Measurements from ENCODE around the gene PIEZO2.
A peak's percentile ranks its signal among the peaks of the same experiment; 100 is the strongest.

PIEZO2 gene

GRCh38 chr18:11064106-11064505 is 85.3 kb downstream of the PIEZO2 start:
- no peak for DNase-seq

GRCh38 chr18:11055721-11056120 is 93.6 kb downstream of the PIEZO2 start:
- no peak for DNase-seq

- DNase-seq = no peak
Measured at GRCh38 chr18:11054497-11054896, 94.9 kb downstream of the PIEZO2 start.

GRCh38 chr18:11053293-11053692 is 96.1 kb downstream of the PIEZO2 start:
- peak; percentile 21 for DNase-seq

GRCh38 chr18:11052800-11053199 is 96.6 kb downstream of the PIEZO2 start:
- DNase-seq = peak; percentile 42

- no peak for DNase-seq
Measured at GRCh38 chr18:11051462-11051861, 97.9 kb downstream of the PIEZO2 start.

- DNase-seq = no peak
Measured at GRCh38 chr18:11050966-11051365, 98.4 kb downstream of the PIEZO2 start.

- DNase-seq = no peak
Measured at GRCh38 chr18:11047817-11048216, 101.6 kb downstream of the PIEZO2 start.

- no peak for DNase-seq
Measured at GRCh38 chr18:11047156-11047555, 102.2 kb downstream of the PIEZO2 start.

- DNase-seq = no peak
Measured at GRCh38 chr18:11046140-11046539, 103.2 kb downstream of the PIEZO2 start.

- DNase-seq = no peak
Measured at GRCh38 chr18:11043694-11044093, 105.7 kb downstream of the PIEZO2 start.

GRCh38 chr18:11042247-11042646 is 107.1 kb downstream of the PIEZO2 start:
- no peak for DNase-seq

GRCh38 chr18:11040823-11041656 is 108.3 kb downstream of the PIEZO2 start:
- peak; percentile 32 for DNase-seq

GRCh38 chr18:11040359-11040758 is 109.0 kb downstream of the PIEZO2 start:
- DNase-seq = no peak

GRCh38 chr18:11037533-11038240 is 111.7 kb downstream of the PIEZO2 start:
- no peak for DNase-seq

- DNase-seq = no peak
Measured at GRCh38 chr18:11035814-11036495, 113.4 kb downstream of the PIEZO2 start.

- DNase-seq = no peak
Measured at GRCh38 chr18:11035376-11035775, 114.0 kb downstream of the PIEZO2 start.

GRCh38 chr18:11034884-11035283 is 114.5 kb downstream of the PIEZO2 start:
- DNase-seq = no peak

GRCh38 chr18:11033503-11033902 is 115.9 kb downstream of the PIEZO2 start:
- DNase-seq = no peak

GRCh38 chr18:11031966-11032365 is 117.4 kb downstream of the PIEZO2 start:
- DNase-seq = no peak

- no peak for DNase-seq
Measured at GRCh38 chr18:11029021-11029420, 120.3 kb downstream of the PIEZO2 start.

- no peak for DNase-seq
Measured at GRCh38 chr18:11027862-11028261, 121.5 kb downstream of the PIEZO2 start.

GRCh38 chr18:11025671-11026070 is 123.7 kb downstream of the PIEZO2 start:
- no peak for DNase-seq

All from NCI-H510A treated with DMSO at 0.1 percent for 48 hours (cell line).